Measurements from ENCODE around the gene EPC1.
"Not testable (repeated sequence)": the region's sequence is repeated elsewhere in the genome, so short reads cannot be mapped to it uniquely, and the experiment has no call there.

EPC1 gene

DNA sequence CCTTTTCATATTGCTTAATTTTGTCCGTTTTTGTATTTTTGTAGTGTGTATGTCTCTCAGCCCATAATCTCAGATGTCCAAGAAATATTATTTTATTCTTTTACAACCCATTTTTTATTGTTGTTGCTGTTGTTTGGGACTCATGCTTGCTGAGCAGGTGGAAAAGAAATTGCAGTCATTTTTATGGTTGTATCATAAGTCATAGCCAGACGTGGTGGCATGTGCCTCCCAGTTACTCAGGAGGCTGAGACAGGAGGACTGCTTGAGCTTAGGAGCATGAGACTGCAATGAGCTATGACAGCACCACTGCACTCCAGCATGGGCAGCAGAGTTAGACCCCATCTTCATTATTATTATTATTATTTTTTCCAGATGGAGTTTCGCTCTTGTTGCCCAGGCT lies 117.8 kb downstream of the EPC1 start:
- no peak overlapping the region for H3K4me3 Mint-ChIP-seq
- ATAC-seq (replicated peaks; ENCODE audit: extremely low read depth, poor library complexity, severe bottlenecking), result no peak
- no peaks in the 10 kb centered on the region for H3K27me3 Mint-ChIP-seq
- no peaks in the 10 kb centered on the region for H3K9me3 Mint-ChIP-seq
- no peak for DNase-seq (ENCODE audit: low spot score in 2 of 2)
- H3K36me3 Mint-ChIP-seq (ENCODE audit: insufficient read depth), result no peaks in the 10 kb centered on the region
- no peaks in the 10 kb centered on the region for H3K4me1 Mint-ChIP-seq
- peak overlapping the region; percentile 70 for H3K27ac Mint-ChIP-seq (ENCODE audit: low read depth)

DNA sequence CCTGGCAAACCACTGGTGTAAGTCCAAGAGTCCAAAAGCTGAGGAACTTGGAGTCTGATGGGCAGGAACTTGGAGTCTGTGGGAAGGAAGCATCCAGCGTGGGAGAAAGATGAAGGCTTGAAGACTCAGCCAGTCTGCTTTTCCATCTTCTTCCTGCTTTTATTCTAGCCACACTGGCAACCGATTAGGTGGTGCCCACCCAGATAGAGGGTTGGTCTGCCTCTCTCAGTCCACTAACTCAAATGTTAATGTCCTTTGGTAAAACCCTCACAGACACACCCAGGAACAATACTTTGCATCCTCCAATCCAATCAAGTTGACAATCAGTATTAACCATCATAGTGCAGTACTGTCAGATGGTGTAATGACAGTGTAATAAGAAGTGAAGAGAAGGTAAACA lies 119.2 kb downstream of the EPC1 start:
- H3K4me1 Mint-ChIP-seq, result no peaks in the 10 kb centered on the region
- no peak for DNase-seq (ENCODE audit: low spot score in 2 of 2)
- H3K4me3 Mint-ChIP-seq, result no peak overlapping the region
- H3K9me3 Mint-ChIP-seq, result no peaks in the 10 kb centered on the region
- H3K27ac Mint-ChIP-seq (ENCODE audit: low read depth), result no peak overlapping the region
- no peaks in the 10 kb centered on the region for H3K27me3 Mint-ChIP-seq
- ATAC-seq (replicated peaks; ENCODE audit: extremely low read depth, poor library complexity, severe bottlenecking), result no peak
- no peaks in the 10 kb centered on the region for H3K36me3 Mint-ChIP-seq (ENCODE audit: insufficient read depth)

- H3K36me3 Mint-ChIP-seq (ENCODE audit: insufficient read depth), result no peaks in the 10 kb centered on the region
- H3K27ac Mint-ChIP-seq (ENCODE audit: low read depth), result no peak overlapping the region
- no peak for ATAC-seq (replicated peaks; ENCODE audit: extremely low read depth, poor library complexity, severe bottlenecking)
- DNase-seq (ENCODE audit: low spot score in 2 of 2), result no peak
- H3K4me3 Mint-ChIP-seq, result no peak overlapping the region
- no peaks in the 10 kb centered on the region for H3K9me3 Mint-ChIP-seq
- H3K4me1 Mint-ChIP-seq, result no peaks in the 10 kb centered on the region
- no peaks in the 10 kb centered on the region for H3K27me3 Mint-ChIP-seq
Observed at GRCh38 chr10:32226624-32227023, 120.3 kb downstream of the EPC1 start.

- H3K27ac Mint-ChIP-seq (ENCODE audit: low read depth), result no peak overlapping the region
- ATAC-seq (replicated peaks; ENCODE audit: extremely low read depth, poor library complexity, severe bottlenecking), result no peak
- H3K4me3 Mint-ChIP-seq, result no peak overlapping the region
Observed at GRCh38 chr10:32225976-32226375, 121.0 kb downstream of the EPC1 start.

GRCh38 chr10:32222376-32222775 lies 124.6 kb downstream of the EPC1 start:
- not testable (repeated sequence) for H3K27me3 Mint-ChIP-seq; H3K27ac Mint-ChIP-seq (ENCODE audit: low read depth); ATAC-seq (replicated peaks; ENCODE audit: extremely low read depth, poor library complexity, severe bottlenecking); H3K36me3 Mint-ChIP-seq (ENCODE audit: insufficient read depth); H3K4me3 Mint-ChIP-seq; H3K4me1 Mint-ChIP-seq; H3K9me3 Mint-ChIP-seq; DNase-seq (ENCODE audit: low spot score in 2 of 2)

More at GRCh38 chr10:32225976-32226375, 121.0 kb downstream of the EPC1 start:
- DNase-seq (ENCODE audit: low spot score in 2 of 2), result no peak
- H3K9me3 Mint-ChIP-seq, result no peaks in the 10 kb centered on the region
- H3K36me3 Mint-ChIP-seq (ENCODE audit: insufficient read depth), result no peaks in the 10 kb centered on the region
- no peaks in the 10 kb centered on the region for H3K4me1 Mint-ChIP-seq
- H3K27me3 Mint-ChIP-seq, result no peaks in the 10 kb centered on the region

DNA sequence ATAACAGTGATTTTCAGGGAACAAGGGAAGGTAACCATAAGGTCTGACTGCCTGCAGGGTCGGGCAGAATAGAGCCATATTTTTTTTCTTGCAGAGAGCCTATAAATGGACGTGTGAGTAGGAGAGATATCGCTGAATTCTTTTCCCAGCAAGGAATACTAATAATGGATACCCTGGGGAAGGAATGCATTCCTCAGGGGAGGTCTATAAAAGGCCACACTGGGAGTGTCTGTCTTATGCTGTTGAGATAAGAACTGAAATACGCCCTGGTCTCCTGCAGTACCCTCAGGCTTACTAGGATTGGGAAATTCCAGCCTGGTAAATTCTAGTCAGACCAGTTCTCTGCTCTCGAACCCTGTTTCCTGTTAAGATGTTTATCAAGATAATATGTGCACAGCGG lies 127.8 kb downstream of the EPC1 start:
- ATAC-seq (replicated peaks; ENCODE audit: extremely low read depth, poor library complexity, severe bottlenecking); H3K4me3 Mint-ChIP-seq; H3K9me3 Mint-ChIP-seq; DNase-seq (ENCODE audit: low spot score in 2 of 2); H3K27ac Mint-ChIP-seq (ENCODE audit: low read depth); H3K4me1 Mint-ChIP-seq; H3K27me3 Mint-ChIP-seq; H3K36me3 Mint-ChIP-seq (ENCODE audit: insufficient read depth): not testable (repeated sequence)

GRCh38 chr10:32218206-32219044 lies 128.5 kb downstream of the EPC1 start:
- H3K4me1 Mint-ChIP-seq; H3K36me3 Mint-ChIP-seq (ENCODE audit: insufficient read depth); H3K27me3 Mint-ChIP-seq; H3K27ac Mint-ChIP-seq (ENCODE audit: low read depth); H3K4me3 Mint-ChIP-seq; DNase-seq (ENCODE audit: low spot score in 2 of 2); ATAC-seq (replicated peaks; ENCODE audit: extremely low read depth, poor library complexity, severe bottlenecking); H3K9me3 Mint-ChIP-seq: not testable (repeated sequence)
